Gastrocnemius medialis (tissue), 4 donors: Measurements from ENCODE around the gene LEKR1. TPM values are rescaled to one million over a fixed set of nuclear protein-coding genes. Genes with fewer than 3 reads are reported as not detected.

ENCODE experiments used
- ATAC-seq, 2 donors: fragments of 150-250 bp; one replicate each; pipeline ENCODE4 v1.9.1; 2016
- DNase-seq, 2 donors: peaks; one replicate each; pipeline ENCODE4 v3.0.0-alpha.2; 2019
- H3K27ac ChIP-seq, 4 donors: fragments of 200-600 bp; sonication (generic); 1 replicate in 1 of 4; 2 replicates in 3 of 4; pipeline ENCODE4 v1.5.1; 2016 to 2018; ENCODE audit warnings: mild to moderate bottlenecking in 2 of 4, moderate library complexity in 1 of 4
- H3K27me3 ChIP-seq, 3 donors: fragments of 200-600 bp; sonication (generic) in 2 of 3; 1 replicate in 1 of 3; 2 replicates in 2 of 3; pipeline versions ENCODE4 v1.5.1 to v1.6.0; 2016 to 2019; ENCODE audit warnings: mild to moderate bottlenecking in 1 of 3, moderate library complexity in 1 of 3
- H3K36me3 ChIP-seq, 2 donors: fragments of 200-600 bp; sonication (generic) in 1 of 2; one replicate each; pipeline ENCODE4 v1.5.1; 2017 to 2018
- H3K4me1 ChIP-seq, 2 donors: fragments of 200-600 bp; sonication (generic) in 1 of 2; one replicate each; pipeline ENCODE4 v1.5.1; 2016 to 2017; ENCODE audit warnings: mild to moderate bottlenecking in 2 of 2
- H3K4me3 ChIP-seq, 4 donors: fragments of 200-600 bp; sonication (generic) in 3 of 4; 1 replicate in 1 of 4; 2 replicates in 3 of 4; pipeline ENCODE4 v1.5.1; 2016 to 2019; ENCODE audit warnings: mild to moderate bottlenecking in 2 of 4
- H3K9me3 ChIP-seq, 3 donors: fragments of 200-600 bp; sonication (generic) in 2 of 3; 1 replicate in 1 of 3; 2 replicates in 2 of 3; pipeline ENCODE4 v1.5.1; 2016 to 2019
- CTCF ChIP-seq, 5 experiments: fragments of 450-650 bp in 3 of 5; fragments of 200-600 bp in 2 of 5; sonication (generic) in 2 of 5; IDR thresholded peaks in 4 of 5; conservative IDR thresholded peaks in 1 of 5; 1 replicate in 4 of 5; 2 replicates in 1 of 5; pipeline ENCODE4 v1.5.1; 2016 to 2019; ENCODE audit warnings: antibody characterized with exemption in 5 of 5, mild to moderate bottlenecking in 3 of 5, moderate library complexity in 3 of 5
- POLR2A ChIP-seq, 2 donors: fragments of 450-650 bp; IDR thresholded peaks; one replicate each; pipeline ENCODE4 v1.6.1; 2017; ENCODE audit warnings: antibody characterized with exemption in 2 of 2, mild to moderate bottlenecking in 2 of 2, moderate library complexity in 2 of 2
- in situ Hi-C, 4 donors: fragments of 200-750 bp; cut with MboI; loops; one replicate each; pipeline versions ENCODE4 v1.15.0 to v1.8.0; 2017; ENCODE audit warnings: low sequenced_read_pairs in 4 of 4
- intact Hi-C: fragments of 100-400 bp; cut with DNase I; formaldehyde crosslinking; loops from one replicate; pipeline ENCODE4 v1.15.1; 2023; ENCODE audit warnings: low total_unique reads
- total RNA-seq, 4 donors: library from RNA; depleted of rRNA; stranded (reverse); fragments of >200 nt; gene quantifications; one replicate each; pipeline versions ENCODE4 v1.1.0 to v1.2.3, GENCODE V29; 2016

Gene LEKR1
- total RNA-seq, 4 donors from 2014 or later = 0.20 to 0.56 TPM; not detected in 2

- Histone ChIP-seq H3K36me3 (no peaks in the 10 kb centered on the region), H3K4me1 (peaks cover 14 to 22% of the 10 kb centered on the region in 2 donors), H3K27ac (peak overlapping the region; percentile 84 to 90 (median 88)), H3K27me3 (no peaks in the 10 kb centered on the region), H3K9me3 (no peaks in the 10 kb centered on the region), H3K4me3 (peak overlapping the region; percentile 63 to 98 (median 68))
- intact Hi-C loops (loop anchor here (2.0 to 5.0 kb wide), 5 partner anchors 143 to 360 kb away; partner anchors contain the start of genes SSR3 and TIPARP), in situ Hi-C loops (loop anchor here in 2 of 4 donors (10.0 to 25.0 kb wide), 3 partner anchors 143 to 280 kb away; partner anchors contain the start of genes SSR3 (in 1 of the 2) and TIPARP (in 1 of the 2))
- no peak for TF ChIP-seq CTCF (IDR thresholded peaks at IDR 0.05 in 4 of 5, conservative IDR thresholded peaks at IDR 0.05 in 1 of 5)
- no peak for TF ChIP-seq POLR2A (IDR thresholded peaks at IDR 0.05)
- DNase-seq = no peak
- no peak for ATAC-seq
Measured at GRCh38 chr3:156817646-156818272, 8.4 kb upstream of the LEKR1 start.

GRCh38 chr3:156818273-156818651 is 7.9 kb upstream of the LEKR1 start:
- H3K27ac ChIP-seq = peak overlapping the region; percentile 84 to 90 (median 88)
- no peak for ATAC-seq
- in situ Hi-C loops = loop anchor here in 2 of 4 donors (10.0 to 25.0 kb wide), 3 partner anchors 143 to 281 kb away; partner anchors contain the start of genes SSR3 (in 1 of the 2) and TIPARP (in 1 of the 2)
- DNase-seq = no peak
- H3K4me1 ChIP-seq = peaks cover 14 to 18% of the 10 kb centered on the region in 2 donors
- no peak for TF ChIP-seq POLR2A (IDR thresholded peaks at IDR 0.05)
- no peak for TF ChIP-seq CTCF (IDR thresholded peaks at IDR 0.05 in 4 of 5, conservative IDR thresholded peaks at IDR 0.05 in 1 of 5)
- no peak overlapping the region for H3K4me3 ChIP-seq
- intact Hi-C loops = loop anchor here (5.0 kb wide), 2 partner anchors 261 to 359 kb away; partner anchors contain the start of gene SSR3
- no peaks in the 10 kb centered on the region for H3K27me3 ChIP-seq
- no peaks in the 10 kb centered on the region for H3K36me3 ChIP-seq
- no peaks in the 10 kb centered on the region for H3K9me3 ChIP-seq

GRCh38 chr3:156818890-156819289 is 7.3 kb upstream of the LEKR1 start:
- no peak overlapping the region for H3K27ac ChIP-seq
- intact Hi-C loops (loop anchor here (5.0 kb wide), 2 partner anchors 262 to 358 kb away; partner anchors contain the start of gene SSR3), in situ Hi-C loops (loop anchor here in 2 of 4 donors (10.0 to 25.0 kb wide), 3 partner anchors 144 to 282 kb away; partner anchors contain the start of genes SSR3 (in 1 of the 2) and TIPARP (in 1 of the 2))
- H3K4me1 ChIP-seq = peaks cover 14 to 15% of the 10 kb centered on the region in 2 donors
- no peak for DNase-seq
- no peaks in the 10 kb centered on the region for H3K27me3 ChIP-seq
- no peak for ATAC-seq
- TF ChIP-seq CTCF (IDR thresholded peaks at IDR 0.05 in 4 of 5, conservative IDR thresholded peaks at IDR 0.05 in 1 of 5) = no peak
- no peak for TF ChIP-seq POLR2A (IDR thresholded peaks at IDR 0.05)
- H3K4me3 ChIP-seq = no peak overlapping the region
- no peaks in the 10 kb centered on the region for H3K9me3 ChIP-seq
- H3K36me3 ChIP-seq = no peaks in the 10 kb centered on the region

GRCh38 chr3:156819842-156820691 is 6.1 kb upstream of the LEKR1 start:
- Histone ChIP-seq H3K4me1 (peaks cover 14 to 15% of the 10 kb centered on the region in 2 donors), H3K36me3 (no peaks in the 10 kb centered on the region), H3K27ac (no peak overlapping the region), H3K4me3 (no peak overlapping the region), H3K9me3 (no peaks in the 10 kb centered on the region), H3K27me3 (no peaks in the 10 kb centered on the region)
- intact Hi-C loops (loop anchor here (5.0 kb wide), 2 partner anchors 263 to 357 kb away; partner anchors contain the start of gene SSR3), in situ Hi-C loops (loop anchor here in 2 of 4 donors (10.0 to 25.0 kb wide), 5 partner anchors 135 to 283 kb away; partner anchors contain the start of genes SSR3 (in 1 of the 2) and TIPARP (in 1 of the 2))
- DNase-seq (no peak), ATAC-seq (no peak)
- no peak for TF ChIP-seq CTCF (IDR thresholded peaks at IDR 0.05 in 4 of 5, conservative IDR thresholded peaks at IDR 0.05 in 1 of 5)
- TF ChIP-seq POLR2A (IDR thresholded peaks at IDR 0.05) = no peak
